ENCODE measurements around the gene FADS2.

The FADS2 gene

GRCh38 chr11:61868571-61869428 is 40.7 kb downstream of the FADS2 start:
- DNase-seq (ENCODE audit: low read depth): no peak
- TF ChIP-seq, protein P1, sequence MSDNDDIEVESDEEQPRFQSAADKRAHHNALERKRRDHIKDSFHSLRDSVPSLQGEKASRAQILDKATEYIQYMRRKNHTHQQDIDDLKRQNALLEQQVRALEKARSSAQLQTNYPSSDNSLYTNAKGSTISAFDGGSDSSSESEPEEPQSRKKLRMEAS (IDR thresholded peaks at IDR 0.05; ENCODE audit: low read depth, low read length): no peak
- TF ChIP-seq POLR2A (IDR thresholded peaks at IDR 0.05; ENCODE audit: extremely low read depth, insufficient read length) (no peak), MYC (IDR thresholded peaks at IDR 0.05; ENCODE audit: low read depth, low read length) (no peak), CTCF (IDR thresholded peaks at IDR 0.05; ENCODE audit: low read depth, low read length) (no peak)
- H3K4me3 ChIP-seq (ENCODE audit: low read depth, low read length): no peak overlapping the region

DNA sequence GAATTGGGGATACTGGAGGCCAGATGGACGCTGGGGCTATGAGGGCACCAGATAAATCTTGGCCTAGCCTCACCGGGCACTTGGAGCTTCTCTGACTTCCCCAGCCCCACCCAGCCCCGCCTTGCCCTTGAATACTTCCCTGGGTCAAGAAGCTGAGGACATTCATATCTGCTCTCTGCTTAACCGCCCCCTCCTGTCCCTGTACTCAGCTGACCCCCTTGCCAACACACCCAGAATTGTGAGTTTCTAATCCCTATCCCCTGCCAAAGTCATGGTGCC is 41.3 kb downstream of the FADS2 start:
- DNase-seq (ENCODE audit: low read depth): no peak
- TF ChIP-seq, protein P1 (IDR thresholded peaks at IDR 0.05; ENCODE audit: low read depth, low read length): no peak
- no peak for TF ChIP-seq CTCF (IDR thresholded peaks at IDR 0.05; ENCODE audit: low read depth, low read length)
- no peak for TF ChIP-seq MYC (IDR thresholded peaks at IDR 0.05; ENCODE audit: low read depth, low read length)
- TF ChIP-seq POLR2A (IDR thresholded peaks at IDR 0.05; ENCODE audit: extremely low read depth, insufficient read length): no peak
- H3K4me3 ChIP-seq (ENCODE audit: low read depth, low read length): no peak overlapping the region

DNA sequence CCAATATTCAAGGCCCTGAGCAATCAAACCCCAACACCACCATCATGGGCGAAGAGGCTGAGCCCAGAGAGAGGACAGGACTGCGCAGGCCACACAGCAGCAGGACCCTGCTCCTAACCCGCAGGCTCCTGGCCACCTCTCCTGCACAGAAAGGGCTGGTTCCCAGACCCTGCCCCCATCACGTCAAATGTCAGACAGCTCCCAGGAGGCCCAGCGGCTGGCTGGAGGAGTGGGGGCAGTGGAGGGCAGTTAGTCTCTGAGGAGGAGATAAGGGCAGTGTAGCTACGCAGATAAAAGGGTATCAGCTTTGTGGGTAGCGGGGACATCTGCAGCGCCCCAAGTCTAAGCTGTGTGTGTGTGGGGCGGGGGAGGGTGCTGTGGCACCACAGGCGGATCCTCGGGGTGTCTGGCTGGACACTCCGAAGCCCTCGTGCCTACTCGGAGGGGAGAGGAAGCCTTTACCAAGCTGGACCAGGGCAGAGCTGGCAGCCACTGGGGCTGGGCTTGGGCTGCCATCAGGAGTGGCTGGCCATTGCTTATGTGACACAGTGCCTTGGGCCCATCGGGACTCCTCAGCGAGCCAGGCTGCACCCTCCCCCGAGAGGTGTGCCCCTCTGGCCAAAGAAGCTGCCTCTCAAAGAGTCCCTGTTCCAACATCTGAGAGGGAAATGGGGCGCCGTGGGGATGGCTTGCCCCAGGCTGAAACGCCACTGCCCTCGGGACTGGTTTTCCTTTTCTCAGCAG is 41.8 kb downstream of the FADS2 start:
- TF ChIP-seq POLR2A (IDR thresholded peaks at IDR 0.05; ENCODE audit: extremely low read depth, insufficient read length) (no peak), CTCF (IDR thresholded peaks at IDR 0.05; ENCODE audit: low read depth, low read length) (no peak), MYC (IDR thresholded peaks at IDR 0.05; ENCODE audit: low read depth, low read length) (no peak)
- TF ChIP-seq, protein P1 (IDR thresholded peaks at IDR 0.05; ENCODE audit: low read depth, low read length): no peak
- DNase-seq (ENCODE audit: low read depth): no peak
- H3K4me3 ChIP-seq (ENCODE audit: low read depth, low read length): no peak overlapping the region

- H3K4me3 ChIP-seq (ENCODE audit: low read depth, low read length): no peak overlapping the region
- no peak for TF ChIP-seq CTCF (IDR thresholded peaks at IDR 0.05; ENCODE audit: low read depth, low read length)
- no peak for TF ChIP-seq POLR2A (IDR thresholded peaks at IDR 0.05; ENCODE audit: extremely low read depth, insufficient read length)
- no peak for TF ChIP-seq MYC (IDR thresholded peaks at IDR 0.05; ENCODE audit: low read depth, low read length)
- TF ChIP-seq, protein P1 (IDR thresholded peaks at IDR 0.05; ENCODE audit: low read depth, low read length): no peak
- DNase-seq (ENCODE audit: low read depth): peak; percentile 79
Observed at GRCh38 chr11:61870541-61871031, 42.5 kb downstream of the FADS2 start.

DNA sequence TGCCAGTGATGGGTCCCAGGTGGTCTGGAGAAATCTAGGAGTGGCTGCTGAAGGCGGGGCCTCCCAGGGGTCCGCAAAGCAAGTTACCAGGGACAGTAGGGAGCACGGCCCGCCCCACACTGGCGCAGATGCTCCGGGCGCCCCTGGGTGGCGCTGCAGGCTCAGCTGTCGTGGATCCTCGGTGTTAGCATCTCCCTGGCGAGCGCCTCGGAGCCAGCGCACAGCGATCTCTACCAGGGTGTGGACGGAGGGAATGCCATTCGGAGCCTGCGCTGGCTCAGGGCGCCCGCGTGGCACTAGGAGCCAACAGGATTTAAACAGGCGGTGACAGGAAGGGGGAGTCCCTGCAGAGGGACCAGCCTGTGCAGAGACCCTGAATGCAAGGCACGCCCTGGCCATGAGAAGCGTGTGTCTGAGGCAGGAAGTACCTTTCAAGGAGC is 43.1 kb downstream of the FADS2 start:
- TF ChIP-seq POLR2A (IDR thresholded peaks at IDR 0.05; ENCODE audit: extremely low read depth, insufficient read length): no peak
- peak; percentile 90 for TF ChIP-seq CTCF (IDR thresholded peaks at IDR 0.05; ENCODE audit: low read depth, low read length)
- H3K4me3 ChIP-seq (ENCODE audit: low read depth, low read length): no peak overlapping the region
- peak; percentile 82 for DNase-seq (ENCODE audit: low read depth)

Data from NB4 (cell line).